ENCODE results near the gene INTS1.

Gene INTS1

GRCh38 chr7:1426474-1426873, 77.7 kb downstream of the INTS1 start:
- H3K27me3 ChIP-seq (replicated peaks): peaks cover 13% of the 10 kb centered on the region
- DNase-seq: no peak
- TF ChIP-seq CTCF (IDR thresholded peaks at IDR 0.05; ENCODE audit: low read depth, low read length, missing control alignments): no peak
- no peak overlapping the region for H3K4me3 ChIP-seq (ENCODE audit: low read depth, low read length)
- no peaks in the 10 kb centered on the region for H3K36me3 ChIP-seq (replicated peaks)
- H3K27ac ChIP-seq: no peak overlapping the region
- in situ Hi-C loops (cut with HindIII; ENCODE audit: low pct_ligation_motif_present, low sequenced_read_pairs): no loop called here

DNA sequence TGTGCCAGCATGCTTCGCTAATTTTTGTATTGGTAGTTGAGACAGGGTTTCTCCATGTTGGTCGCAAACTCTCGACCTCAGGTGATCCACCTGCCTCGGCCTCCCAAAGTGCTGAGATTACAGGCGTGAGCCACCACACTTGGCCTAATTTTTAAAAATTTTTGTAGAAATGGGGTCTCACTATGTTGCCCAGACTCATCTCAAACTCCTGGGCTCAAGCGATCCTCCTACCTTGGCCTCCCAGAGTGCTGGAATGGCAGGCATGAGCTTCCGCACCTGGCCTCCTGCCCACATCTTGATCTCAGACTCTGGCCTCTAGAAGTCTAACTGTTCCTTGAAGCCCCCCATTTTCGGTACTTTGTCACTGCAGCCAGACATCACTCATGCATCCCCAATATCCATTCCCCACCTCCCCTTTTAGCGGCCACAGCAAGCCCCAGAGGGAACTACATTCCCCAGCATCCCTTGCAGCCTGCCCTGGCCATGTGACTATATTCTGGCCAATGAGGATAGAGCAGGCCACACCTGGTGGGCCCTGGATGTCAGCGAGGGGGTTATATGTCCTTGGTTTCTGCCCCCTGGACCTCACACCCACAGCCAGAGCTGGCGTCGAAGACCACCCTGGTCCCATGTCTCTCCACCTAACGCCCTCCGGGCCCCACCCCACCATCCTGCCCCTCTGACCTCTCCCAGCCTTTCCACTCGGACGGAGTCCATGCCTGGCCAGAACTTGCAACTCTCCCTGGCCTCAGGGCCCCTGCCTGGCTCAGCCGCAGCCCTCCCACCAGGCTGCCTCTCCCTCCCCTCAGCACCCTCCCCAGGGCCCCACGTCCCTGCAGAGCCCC, 78.7 kb downstream of the INTS1 start:
- no peak for DNase-seq
- Histone ChIP-seq H3K27me3 (replicated peaks) (peaks cover 13% of the 10 kb centered on the region), H3K27ac (no peak overlapping the region), H3K4me3 (ENCODE audit: low read depth, low read length) (no peak overlapping the region), H3K36me3 (replicated peaks) (no peaks in the 10 kb centered on the region)
- in situ Hi-C loops (cut with HindIII; ENCODE audit: low pct_ligation_motif_present, low sequenced_read_pairs): no loop called here
- TF ChIP-seq CTCF (IDR thresholded peaks at IDR 0.05; ENCODE audit: low read depth, low read length, missing control alignments): no peak

DNA sequence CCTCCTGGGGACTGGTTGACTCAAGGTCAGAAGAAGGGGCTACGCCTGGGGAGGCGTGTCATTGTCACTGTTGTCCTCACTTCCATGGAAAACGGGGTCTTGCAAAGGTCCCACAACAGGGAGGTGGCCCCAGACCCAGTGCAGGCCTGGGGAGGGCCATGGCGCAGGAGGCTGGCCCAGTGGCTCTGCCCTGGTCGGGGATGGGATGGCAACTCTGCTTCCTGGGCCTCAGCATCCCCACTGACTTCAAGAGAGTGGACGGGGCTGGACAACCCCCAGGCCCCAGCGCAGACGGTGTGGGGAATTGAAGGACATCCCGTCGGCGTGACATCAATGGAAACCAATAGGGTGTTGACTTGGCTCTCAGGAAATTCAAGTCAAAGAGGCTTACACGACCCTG, 80.1 kb downstream of the INTS1 start:
- DNase-seq: no peak
- Histone ChIP-seq H3K27me3 (replicated peaks) (peaks cover 13% of the 10 kb centered on the region), H3K36me3 (replicated peaks) (no peaks in the 10 kb centered on the region), H3K27ac (no peak overlapping the region), H3K4me3 (ENCODE audit: low read depth, low read length) (no peak overlapping the region)
- in situ Hi-C loops (cut with HindIII; ENCODE audit: low pct_ligation_motif_present, low sequenced_read_pairs): no loop called here
- no peak for TF ChIP-seq CTCF (IDR thresholded peaks at IDR 0.05; ENCODE audit: low read depth, low read length, missing control alignments)

DNA sequence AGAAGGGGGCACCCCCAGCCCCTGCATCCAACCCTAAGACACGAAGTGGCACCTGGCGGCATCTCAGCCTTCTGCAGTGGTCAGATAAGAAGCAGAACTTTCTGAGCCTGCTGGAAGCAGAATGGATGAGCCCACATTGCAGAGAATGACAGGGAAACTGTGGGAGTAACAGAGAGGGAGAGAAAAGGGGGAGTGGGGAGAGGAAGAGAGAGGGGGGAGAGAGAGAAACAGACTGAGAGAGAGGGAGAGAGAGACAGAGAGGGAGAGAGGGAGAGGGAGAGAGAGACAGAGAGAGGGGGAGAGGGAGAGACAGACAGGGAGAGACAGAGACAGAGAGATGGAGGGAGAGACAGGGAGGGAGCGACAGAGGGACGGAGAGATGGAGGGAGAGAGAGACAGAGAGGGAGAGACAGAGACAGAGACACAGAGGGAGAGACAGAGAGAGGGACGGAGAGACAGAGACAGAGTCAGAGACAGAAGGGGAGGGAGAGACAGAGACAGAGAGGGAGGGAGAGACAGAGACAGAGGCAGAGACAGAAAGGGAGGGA, 80.9 kb downstream of the INTS1 start:
- DNase-seq: no peak
- Histone ChIP-seq H3K27ac (no peak overlapping the region), H3K4me3 (ENCODE audit: low read depth, low read length) (no peak overlapping the region), H3K27me3 (replicated peaks) (peaks cover 13% of the 10 kb centered on the region), H3K36me3 (replicated peaks) (no peaks in the 10 kb centered on the region)
- no peak for TF ChIP-seq CTCF (IDR thresholded peaks at IDR 0.05; ENCODE audit: low read depth, low read length, missing control alignments)
- in situ Hi-C loops (cut with HindIII; ENCODE audit: low pct_ligation_motif_present, low sequenced_read_pairs): no loop called here

DNA sequence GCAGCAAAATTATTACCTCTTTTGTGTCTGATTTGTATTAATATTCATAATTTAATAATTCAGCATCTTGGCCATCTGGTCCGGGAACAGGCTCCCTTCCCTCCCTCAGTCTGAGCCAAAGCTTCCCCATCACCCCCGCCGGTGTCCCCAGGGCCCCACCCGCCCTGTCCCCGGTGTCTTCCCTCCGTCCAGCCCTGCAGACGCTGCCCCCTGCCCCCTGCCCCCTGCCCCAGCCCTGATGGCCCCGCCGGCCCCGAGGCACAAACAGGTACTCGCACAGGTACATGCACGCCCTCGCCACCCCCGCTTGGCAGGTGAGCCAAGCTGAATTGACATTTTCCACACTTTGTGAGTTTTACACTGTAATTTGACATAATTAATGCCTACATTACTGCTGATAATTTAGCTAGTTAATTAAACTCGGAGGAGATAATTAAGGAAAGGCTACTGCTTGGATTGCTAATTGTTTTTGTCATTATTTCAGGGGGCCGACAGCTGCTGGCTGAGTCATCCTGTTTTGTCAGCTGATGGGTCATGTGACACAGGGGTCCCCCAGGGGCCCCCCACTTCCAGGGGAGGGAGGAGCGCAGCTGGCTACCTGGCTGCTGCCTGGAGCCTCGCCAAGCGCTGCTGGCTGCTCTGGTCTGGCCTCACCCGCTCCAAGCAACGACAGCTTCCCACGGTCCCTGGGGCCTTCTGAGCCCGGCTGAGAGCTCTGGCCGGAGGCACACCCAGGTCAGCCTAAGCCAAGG, 81.5 kb downstream of the INTS1 start:
- in situ Hi-C loops (cut with HindIII; ENCODE audit: low pct_ligation_motif_present, low sequenced_read_pairs): no loop called here
- DNase-seq: no peak
- Histone ChIP-seq H3K36me3 (replicated peaks) (no peaks in the 10 kb centered on the region), H3K27me3 (replicated peaks) (peaks cover 13% of the 10 kb centered on the region), H3K27ac (no peak overlapping the region), H3K4me3 (ENCODE audit: low read depth, low read length) (no peak overlapping the region)
- no peak for TF ChIP-seq CTCF (IDR thresholded peaks at IDR 0.05; ENCODE audit: low read depth, low read length, missing control alignments)
